Ascending aorta (tissue), 2 donors: Measurements from ENCODE around the gene CUZD1. TPM values are rescaled to one million over a fixed set of nuclear protein-coding genes. Genes with fewer than 3 reads are reported as not detected.

Experiments used
- DNase-seq, 2 donors: peaks; one replicate each; pipeline ENCODE4 v3.0.0-alpha.2; 2019; ENCODE audit warnings: low spot score in 2 of 2
- H3K27ac ChIP-seq, 2 donors: fragments of 200-600 bp; sonication (generic); one replicate each; pipeline ENCODE4 v1.5.1; 2016 to 2017; ENCODE audit warnings: mild to moderate bottlenecking in 1 of 2
- H3K27me3 ChIP-seq: fragments of 200-600 bp; sonication (generic); one replicate; pipeline ENCODE4 v1.5.1; 2017
- H3K36me3 ChIP-seq, 2 donors: fragments of 200-600 bp; sonication (generic); one replicate each; pipeline ENCODE4 v1.5.1; 2016
- H3K4me1 ChIP-seq, 2 donors: fragments of 200-600 bp; sonication (generic); one replicate each; pipeline ENCODE4 v1.5.1; 2016 to 2017; ENCODE audit warnings: mild to moderate bottlenecking in 1 of 2
- H3K4me3 ChIP-seq, 2 donors: fragments of 200-600 bp; sonication (generic); one replicate each; pipeline ENCODE4 v1.5.1; 2016 to 2017; ENCODE audit warnings: mild to moderate bottlenecking in 1 of 2
- H3K9me3 ChIP-seq, 2 donors: fragments of 200-600 bp; sonication (generic); one replicate each; pipeline ENCODE4 v1.5.1; 2016
- intact Hi-C: fragments of 100-400 bp; cut with DNase I; formaldehyde crosslinking; loops from one replicate; pipeline ENCODE4 v1.15.1; 2023
- total RNA-seq: library from RNA; depleted of rRNA; stranded (reverse); fragments of >200 nt; gene quantifications from one replicate; pipeline ENCODE4 v1.1.0, GENCODE V29; 2016
- TF ChIP-seq, protein P1 (sequence below), 3 experiments: fragments of 200-600 bp in 2 of 3; fragments of 450-650 bp in 1 of 3; sonication (generic) in 2 of 3; IDR thresholded peaks; one replicate each; pipeline ENCODE4 v1.5.1; 2016 to 2019; ENCODE audit warnings: antibody characterized with exemption in 3 of 3, mild to moderate bottlenecking in 1 of 3, moderate library complexity in 1 of 3

Gene CUZD1
- total RNA-seq, 1 donor from 2014 or later = not detected

DNA sequence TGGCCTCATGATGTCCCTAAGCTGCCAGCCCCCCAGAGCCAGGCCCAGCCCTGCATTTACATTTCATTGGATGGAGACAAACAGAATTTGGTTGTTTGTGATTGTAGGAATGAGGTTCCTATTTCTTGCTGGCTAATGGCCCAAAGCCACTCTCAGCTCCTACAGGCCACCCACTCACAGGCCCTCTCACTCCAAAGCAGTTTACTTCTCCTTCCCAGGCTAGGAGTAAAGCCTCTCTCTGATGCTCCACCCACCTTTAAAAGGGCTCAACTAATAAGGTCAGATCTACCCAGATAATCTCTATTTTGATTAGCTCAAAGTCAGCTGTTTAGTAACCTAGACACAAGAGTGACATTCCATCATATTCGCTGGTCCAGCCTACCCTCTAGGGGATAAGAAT is 11.2 kb upstream of the CUZD1 start:
- DNase-seq = no peak
- Histone ChIP-seq H3K4me3 (no peak overlapping the region), H3K9me3 (no peaks in the 10 kb centered on the region), H3K27me3 (no peaks in the 10 kb centered on the region), H3K27ac (no peak overlapping the region), H3K36me3 (peaks cover 0 to 4% of the 10 kb centered on the region in 2 donors), H3K4me1 (no peaks in the 10 kb centered on the region)
- TF ChIP-seq, protein P1, sequence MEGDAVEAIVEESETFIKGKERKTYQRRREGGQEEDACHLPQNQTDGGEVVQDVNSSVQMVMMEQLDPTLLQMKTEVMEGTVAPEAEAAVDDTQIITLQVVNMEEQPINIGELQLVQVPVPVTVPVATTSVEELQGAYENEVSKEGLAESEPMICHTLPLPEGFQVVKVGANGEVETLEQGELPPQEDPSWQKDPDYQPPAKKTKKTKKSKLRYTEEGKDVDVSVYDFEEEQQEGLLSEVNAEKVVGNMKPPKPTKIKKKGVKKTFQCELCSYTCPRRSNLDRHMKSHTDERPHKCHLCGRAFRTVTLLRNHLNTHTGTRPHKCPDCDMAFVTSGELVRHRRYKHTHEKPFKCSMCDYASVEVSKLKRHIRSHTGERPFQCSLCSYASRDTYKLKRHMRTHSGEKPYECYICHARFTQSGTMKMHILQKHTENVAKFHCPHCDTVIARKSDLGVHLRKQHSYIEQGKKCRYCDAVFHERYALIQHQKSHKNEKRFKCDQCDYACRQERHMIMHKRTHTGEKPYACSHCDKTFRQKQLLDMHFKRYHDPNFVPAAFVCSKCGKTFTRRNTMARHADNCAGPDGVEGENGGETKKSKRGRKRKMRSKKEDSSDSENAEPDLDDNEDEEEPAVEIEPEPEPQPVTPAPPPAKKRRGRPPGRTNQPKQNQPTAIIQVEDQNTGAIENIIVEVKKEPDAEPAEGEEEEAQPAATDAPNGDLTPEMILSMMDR (IDR thresholded peaks at IDR 0.05) = no peak
- intact Hi-C loops = no loop called here

DNA sequence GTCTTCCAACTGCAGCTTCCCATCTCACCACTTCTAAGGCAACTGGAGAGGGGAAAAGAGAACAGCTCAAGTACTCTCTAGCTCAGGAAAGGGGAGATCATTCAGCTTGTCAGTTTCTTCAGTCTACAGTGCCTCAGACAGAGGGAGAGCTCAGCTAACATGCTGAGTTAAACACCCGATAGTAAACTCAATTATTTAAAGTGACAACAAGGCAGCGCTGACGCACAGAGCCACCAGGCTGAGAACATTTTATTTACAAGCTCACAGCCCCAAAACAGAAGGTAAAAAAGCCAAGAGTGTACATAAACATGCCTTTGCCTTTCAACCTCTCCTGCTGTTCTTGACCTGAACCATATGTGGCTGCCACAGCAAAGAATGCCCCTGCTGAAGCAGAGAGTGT is 10.1 kb upstream of the CUZD1 start:
- DNase-seq = no peak
- no peaks in the 10 kb centered on the region for H3K9me3 ChIP-seq
- H3K36me3 ChIP-seq = peaks cover 0 to 4% of the 10 kb centered on the region in 2 donors
- no peaks in the 10 kb centered on the region for H3K4me1 ChIP-seq
- no peaks in the 10 kb centered on the region for H3K27me3 ChIP-seq
- TF ChIP-seq, protein P1 (IDR thresholded peaks at IDR 0.05) = no peak
- intact Hi-C loops = no loop called here
- no peak overlapping the region for H3K27ac ChIP-seq
- H3K4me3 ChIP-seq = no peak overlapping the region

DNA sequence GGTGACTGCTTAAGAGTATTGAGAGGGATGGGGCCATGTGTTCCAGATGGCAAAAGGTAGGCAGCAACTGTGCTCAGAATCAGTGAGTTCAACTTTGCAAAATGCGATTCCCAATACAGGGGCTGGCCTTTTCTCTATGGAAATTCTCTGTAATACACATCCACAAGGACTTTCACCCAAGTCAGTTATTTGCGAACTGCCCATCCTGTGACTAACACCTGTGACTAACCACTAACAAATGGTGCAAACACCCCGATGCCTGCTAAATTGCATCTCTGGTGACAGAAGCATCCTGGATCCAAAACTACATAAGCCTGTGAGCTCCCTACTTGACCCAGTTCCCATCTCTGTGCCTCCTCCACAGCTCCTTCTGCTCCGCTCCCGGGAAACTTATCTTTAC is 9.0 kb upstream of the CUZD1 start:
- intact Hi-C loops = no loop called here
- Histone ChIP-seq H3K27me3 (no peaks in the 10 kb centered on the region), H3K27ac (no peak overlapping the region), H3K36me3 (peaks cover 0 to 4% of the 10 kb centered on the region in 2 donors), H3K4me1 (no peaks in the 10 kb centered on the region), H3K9me3 (no peaks in the 10 kb centered on the region), H3K4me3 (no peak overlapping the region)
- DNase-seq = no peak
- TF ChIP-seq, protein P1 (IDR thresholded peaks at IDR 0.05) = no peak

DNA sequence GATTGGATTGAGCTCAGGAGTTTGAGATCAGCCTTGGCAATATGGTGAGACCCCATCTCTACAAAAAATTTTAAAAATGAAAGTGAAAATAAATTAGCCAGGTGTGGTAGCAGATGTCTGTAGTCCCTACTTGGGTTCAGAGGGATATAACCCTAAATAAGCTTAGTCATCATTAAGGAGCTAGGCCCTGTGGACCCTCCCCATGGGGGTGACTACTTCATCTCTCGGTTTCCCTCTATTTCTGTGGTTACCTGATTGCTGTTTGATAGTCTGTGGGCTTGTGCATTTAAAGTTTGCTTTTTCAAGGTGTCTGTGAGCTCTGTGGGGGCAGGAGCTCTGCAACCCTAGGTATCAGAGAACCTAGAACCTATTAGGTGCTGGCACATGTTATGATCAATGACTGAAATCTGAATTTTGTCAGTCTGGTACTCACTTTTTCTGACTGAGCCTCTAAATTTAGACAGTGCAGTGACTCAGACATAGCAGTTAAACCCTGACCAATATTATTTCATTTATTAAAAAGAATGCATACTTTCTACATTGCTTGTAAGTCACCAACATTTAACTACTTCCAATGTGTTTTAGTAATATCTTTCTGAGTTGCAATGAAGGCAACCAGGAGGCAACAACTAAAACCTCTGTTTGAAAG is 8.1 kb upstream of the CUZD1 start:
- Histone ChIP-seq H3K4me1 (no peaks in the 10 kb centered on the region), H3K27ac (no peak overlapping the region), H3K27me3 (no peaks in the 10 kb centered on the region), H3K36me3 (peaks cover 0 to 4% of the 10 kb centered on the region in 2 donors), H3K9me3 (no peaks in the 10 kb centered on the region), H3K4me3 (no peak overlapping the region)
- DNase-seq = no peak
- intact Hi-C loops = no loop called here
- TF ChIP-seq, protein P1 (IDR thresholded peaks at IDR 0.05) = no peak

DNA sequence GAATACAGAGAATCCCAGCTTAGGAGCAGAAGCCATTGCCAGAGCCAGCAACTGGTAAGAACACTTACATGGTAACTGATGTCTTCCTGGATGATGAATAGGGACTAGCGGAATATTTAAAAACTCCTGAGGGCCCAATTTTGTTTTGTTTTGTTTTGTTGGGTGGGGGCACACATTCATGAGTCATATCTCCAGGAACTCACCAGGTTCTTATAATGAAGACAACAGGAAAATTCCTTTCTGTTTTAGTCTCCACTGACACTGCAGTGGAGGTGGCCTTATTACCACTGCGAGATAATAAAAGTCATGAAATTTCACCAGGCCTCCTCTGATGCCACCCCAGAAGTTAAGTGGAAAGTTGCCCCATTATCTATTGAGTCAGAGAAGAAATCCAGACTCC is 6.6 kb upstream of the CUZD1 start:
- Histone ChIP-seq H3K4me1 (no peaks in the 10 kb centered on the region), H3K27me3 (no peaks in the 10 kb centered on the region), H3K4me3 (no peak overlapping the region), H3K27ac (no peak overlapping the region), H3K36me3 (peaks cover 0 to 4% of the 10 kb centered on the region in 2 donors), H3K9me3 (no peaks in the 10 kb centered on the region)
- intact Hi-C loops = no loop called here
- TF ChIP-seq, protein P1 (IDR thresholded peaks at IDR 0.05) = no peak
- no peak for DNase-seq
